HL-60 (cell line): Measurements from ENCODE around the gene CCT5.

ENCODE experiments used
- CTCF ChIP-seq: IDR thresholded peaks from one replicate; pipeline ENCODE4 v1.5.1; 2011; ENCODE audit warnings: low read length, control low read depth, inconsistent platforms; ENCODE audit not compliant: insufficient read depth
- GABPA ChIP-seq: IDR thresholded peaks from 2 replicates; pipeline ENCODE4 v1.6.1; 2012; ENCODE audit warnings: low read depth
- POLR2AphosphoS5 ChIP-seq: IDR thresholded peaks from 2 replicates; pipeline ENCODE4 v1.6.1; 2012; ENCODE audit warnings: low read depth
- REST ChIP-seq: IDR thresholded peaks from 2 replicates; pipeline ENCODE4 v1.6.1; 2012; ENCODE audit warnings: low read depth; ENCODE audit not compliant: insufficient replicate concordance
- SPI1 ChIP-seq: IDR thresholded peaks from 2 replicates; pipeline ENCODE4 v1.6.1; 2012; ENCODE audit warnings: low read depth, mild to moderate bottlenecking, borderline replicate concordance

GRCh38 chr5:10220248-10220647 lies 29.8 kb upstream of the CCT5 start:
- TF ChIP-seq CTCF (no peak), SPI1 (no peak), REST (no peak), POLR2AphosphoS5 (no peak), GABPA (no peak)
